ENCODE results near the gene C1GALT1C1L.
"Not testable (repeated sequence)": the region's sequence is repeated elsewhere in the genome, so short reads cannot be mapped to it uniquely, and the experiment has no call there.

GRCh38 chr2:43636153-43636552 lies 40.1 kb downstream of the C1GALT1C1L start:
- not testable (repeated sequence) for TF ChIP-seq CTCF (IDR thresholded peaks at IDR 0.05; ENCODE audit: low read depth, low read length, poor library complexity, severe bottlenecking); EZH2phosphoT487 (IDR thresholded peaks at IDR 0.05; ENCODE audit: borderline replicate concordance, low read length)

Data from DOHH2 (cell line).